NCI-H2171 treated with DMSO at 0.1 percent for 48 hours (cell line): ENCODE measurements around the gene CTSZ.
"Not testable (repeated sequence)": the region's sequence is repeated elsewhere in the genome, so short reads cannot be mapped to it uniquely, and the experiment has no call there.

Source experiments
- DNase-seq: peaks from one replicate; lab custom pipeline; 2025; lab: John Stamatoyannopoulos, UW

CTSZ gene

GRCh38 chr20:59013031-59013951 is 6.2 kb upstream of the CTSZ start:
- no peak for DNase-seq

GRCh38 chr20:59011874-59012157 is 4.8 kb upstream of the CTSZ start:
- not testable (repeated sequence) for DNase-seq

DNA sequence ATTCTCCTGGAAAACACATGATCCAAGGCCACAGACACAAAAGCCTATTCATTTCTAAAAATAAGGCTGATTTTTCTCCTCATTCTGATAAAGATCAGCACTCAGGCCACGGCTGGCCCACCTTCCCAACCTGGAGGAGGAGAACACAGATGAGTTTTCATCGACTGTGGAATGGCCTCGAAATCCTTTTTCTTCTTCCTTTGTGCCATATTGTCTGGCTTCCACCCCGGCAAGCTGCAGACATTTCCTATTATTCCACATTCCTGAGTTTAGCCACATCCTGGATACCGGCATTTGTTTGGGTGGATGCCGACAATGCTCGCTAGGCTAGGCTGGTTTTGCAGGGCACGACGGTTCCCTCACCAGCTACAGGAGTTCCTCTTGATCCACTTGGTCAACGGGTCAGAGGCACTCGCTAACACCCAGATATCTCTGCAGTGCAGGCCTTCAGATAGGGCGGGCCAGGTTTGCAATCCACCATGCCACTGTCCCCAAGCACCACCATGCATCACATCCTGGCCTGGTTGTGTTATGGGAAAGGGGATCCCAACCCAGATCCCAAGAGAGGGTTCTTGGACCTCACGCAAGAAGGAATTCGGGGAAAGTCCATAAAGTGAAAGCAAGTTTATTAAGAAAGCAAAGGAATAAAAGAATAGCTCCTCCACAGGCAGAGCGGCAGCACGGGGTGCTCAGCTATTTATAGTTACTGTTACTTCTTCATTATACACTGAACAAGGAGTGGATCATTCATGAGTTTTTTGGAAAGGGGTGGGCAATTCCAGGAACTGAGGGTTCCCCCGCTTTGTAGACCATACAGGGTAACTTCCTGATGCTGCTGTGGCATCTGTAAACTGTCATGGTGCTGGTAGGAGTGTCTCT is 4.2 kb upstream of the CTSZ start:
- DNase-seq = no peak

DNA sequence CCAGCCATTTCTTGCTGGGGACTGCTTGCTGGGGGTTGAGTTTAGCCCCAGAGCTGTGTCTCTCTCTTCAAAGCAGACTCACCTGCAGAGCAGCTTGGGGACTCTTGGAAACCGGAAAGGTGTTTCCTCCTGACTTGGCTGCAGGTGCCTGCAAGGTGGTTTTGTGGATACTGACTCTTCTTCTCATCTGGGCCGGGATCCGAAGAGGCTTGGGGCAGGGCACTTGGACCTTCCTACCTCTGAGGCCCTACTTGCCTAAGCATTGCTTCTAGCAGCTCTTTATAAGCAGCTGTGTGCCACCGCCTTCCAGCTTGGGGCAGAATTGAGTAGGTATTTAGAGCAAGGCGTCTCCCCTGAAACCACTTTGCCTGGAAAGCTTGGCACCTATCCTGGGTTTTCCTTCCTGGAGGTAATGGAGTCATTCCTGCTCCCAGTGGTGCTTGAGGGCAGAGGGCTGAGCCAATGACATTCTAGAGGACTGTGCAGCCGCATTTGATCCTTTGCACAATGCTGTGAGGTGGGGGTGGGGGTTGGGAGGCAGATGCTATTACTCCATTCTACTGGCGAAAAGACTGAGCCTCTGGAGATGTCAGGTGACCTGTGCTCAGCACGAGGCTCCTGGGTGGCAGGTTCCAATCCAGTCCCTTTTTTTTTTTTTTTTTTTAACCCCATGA is 3.4 kb upstream of the CTSZ start:
- no peak for DNase-seq

DNA sequence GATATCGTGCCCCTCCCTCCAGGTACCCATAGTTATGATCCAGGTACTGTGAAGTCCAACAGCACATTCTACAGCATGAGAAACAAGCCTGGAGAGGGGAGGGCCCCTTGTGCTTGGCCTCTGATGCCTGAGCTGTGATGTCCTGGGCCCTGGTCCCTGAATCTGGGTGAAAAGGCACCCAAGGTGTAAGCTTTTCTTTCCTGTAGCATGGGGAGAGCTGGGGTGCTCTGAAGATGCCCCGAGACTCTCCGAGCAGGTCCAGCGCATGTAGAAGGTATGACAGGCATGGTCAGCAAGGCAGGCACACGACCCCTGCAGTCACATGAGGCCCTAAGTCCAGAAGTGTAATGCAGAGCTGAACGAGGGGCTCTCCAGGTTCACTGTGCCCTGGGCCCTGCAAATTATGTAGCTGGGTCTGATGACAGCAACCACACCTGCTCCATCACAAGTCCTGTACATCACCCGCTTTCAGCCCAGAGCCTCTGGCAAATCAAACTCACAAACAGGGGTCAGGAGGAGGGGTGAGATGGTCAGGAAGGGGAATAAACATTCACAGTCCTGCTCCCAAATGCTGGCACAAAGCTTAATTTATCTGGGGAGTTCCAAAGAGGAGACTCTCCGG is 1.8 kb upstream of the CTSZ start:
- DNase-seq = no peak

DNA sequence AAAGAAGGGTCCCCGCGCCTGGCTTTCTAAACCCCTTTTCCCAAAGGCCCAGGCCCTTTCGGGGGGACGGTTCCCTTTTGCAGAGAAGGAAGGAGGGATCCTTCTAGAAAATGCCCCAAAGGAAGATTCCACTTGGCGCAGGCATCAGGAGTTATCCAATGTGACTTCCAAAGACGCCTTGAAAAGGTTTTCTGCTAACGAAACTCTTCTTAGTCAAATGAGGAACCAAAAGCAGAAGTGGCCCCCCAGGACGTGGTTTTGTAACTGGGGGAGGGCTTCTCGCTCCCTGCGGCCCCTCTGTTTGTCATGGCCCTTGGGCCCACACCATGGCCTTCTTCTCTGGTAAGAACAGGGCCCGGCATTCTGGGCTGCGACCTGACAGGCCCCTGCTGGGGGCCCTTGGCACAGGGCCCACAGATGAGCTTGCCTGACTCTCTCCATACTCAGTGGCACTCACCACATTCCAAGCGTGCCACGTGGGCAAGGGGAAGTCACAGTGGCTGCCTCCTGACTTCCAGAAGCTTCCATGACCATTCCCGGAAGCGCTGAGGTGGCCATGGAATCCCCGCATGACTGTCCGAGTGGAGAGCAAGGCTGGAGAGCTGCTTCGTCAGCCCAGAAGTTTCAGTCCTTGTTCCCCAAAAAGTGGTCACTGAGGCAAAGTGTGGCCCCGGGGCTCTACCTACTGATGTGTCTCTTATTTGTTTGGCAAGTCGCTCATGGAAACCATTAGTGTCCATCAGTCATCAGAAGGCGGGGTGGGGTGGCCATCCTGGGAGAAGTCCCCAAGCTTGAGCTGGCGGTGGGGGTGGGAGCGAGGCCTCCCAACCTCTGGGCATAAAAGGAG is 834 bp upstream of the CTSZ start:
- no peak for DNase-seq

GRCh38 chr20:59006167-59006863 is 739 bp downstream of the CTSZ start:
- no peak for DNase-seq

GRCh38 chr20:59005523-59006166 is 1.4 kb downstream of the CTSZ start:
- no peak for DNase-seq

DNA sequence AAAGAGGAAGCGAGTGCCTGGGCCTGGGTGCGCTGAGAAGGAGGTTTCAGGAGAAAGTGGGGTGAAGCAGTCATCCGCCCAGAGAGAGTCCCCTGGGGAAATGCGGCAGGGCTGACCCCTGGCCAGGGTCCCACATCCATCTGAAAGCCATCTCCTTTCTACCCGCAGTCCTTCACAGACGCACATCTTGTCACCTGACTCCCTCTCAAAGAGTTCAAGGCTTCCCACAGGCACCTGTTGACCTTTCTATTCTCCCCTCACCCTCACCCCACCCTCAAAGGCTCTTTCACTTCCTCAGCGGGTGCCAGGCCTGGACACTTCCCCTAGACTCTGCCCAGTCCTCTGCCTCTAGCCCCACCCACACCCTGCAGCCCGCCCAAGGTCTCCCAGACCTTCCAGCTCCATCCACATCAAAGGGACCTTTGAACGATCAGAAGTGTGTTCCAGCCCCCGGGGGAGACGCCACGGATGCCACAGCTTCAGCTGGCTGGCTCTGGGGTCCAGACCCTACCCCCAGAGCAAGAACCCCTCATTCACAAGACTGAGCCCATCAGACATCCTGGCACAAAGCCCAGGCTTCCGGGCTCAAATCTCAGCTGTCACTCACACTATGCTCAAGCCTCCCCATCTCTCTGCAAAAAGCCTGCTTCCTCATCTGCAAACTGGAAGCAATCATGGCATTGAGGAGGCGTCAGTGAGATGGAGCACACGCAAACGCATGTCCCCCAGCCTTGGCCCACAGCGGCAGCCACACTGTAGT is 2.1 kb downstream of the CTSZ start:
- no peak for DNase-seq

DNA sequence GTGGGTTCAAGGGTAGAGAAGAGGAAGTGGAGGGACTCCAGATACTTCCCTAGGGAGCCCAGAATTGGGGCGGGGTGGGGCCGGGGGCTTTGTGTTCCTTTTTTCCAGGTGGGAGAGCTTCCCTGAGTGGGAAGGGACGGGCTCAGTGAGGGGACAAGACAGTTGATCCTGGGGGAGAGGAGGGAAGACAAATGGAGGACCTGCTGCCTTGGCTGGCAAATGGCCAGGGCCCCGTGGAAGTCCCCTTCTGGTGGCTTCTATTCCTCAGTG is 2.6 kb downstream of the CTSZ start:
- DNase-seq = no peak

- no peak for DNase-seq
Measured at GRCh38 chr20:59003836-59004492, 3.1 kb downstream of the CTSZ start.

GRCh38 chr20:59002874-59003399 is 4.1 kb downstream of the CTSZ start:
- no peak for DNase-seq

DNA sequence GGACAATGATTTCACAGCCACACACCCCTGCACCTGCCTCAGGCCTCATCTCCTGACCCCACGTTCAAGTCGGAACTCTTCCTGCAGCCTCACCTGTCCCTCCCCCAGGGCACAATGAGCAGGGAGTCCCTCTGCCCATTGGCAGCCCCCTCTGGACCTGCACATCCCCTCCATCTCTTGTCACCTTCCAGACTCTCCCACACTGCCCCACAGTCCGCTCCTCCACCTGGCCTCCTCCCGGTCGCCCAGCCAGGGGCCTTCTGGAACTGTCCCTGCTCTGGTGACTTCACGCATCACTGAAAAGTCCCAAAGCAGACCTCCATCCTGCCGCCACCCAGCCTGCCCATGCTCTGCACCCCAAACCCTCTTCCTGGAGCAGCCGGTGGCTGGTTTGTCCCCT is 4.7 kb downstream of the CTSZ start:
- no peak for DNase-seq

DNA sequence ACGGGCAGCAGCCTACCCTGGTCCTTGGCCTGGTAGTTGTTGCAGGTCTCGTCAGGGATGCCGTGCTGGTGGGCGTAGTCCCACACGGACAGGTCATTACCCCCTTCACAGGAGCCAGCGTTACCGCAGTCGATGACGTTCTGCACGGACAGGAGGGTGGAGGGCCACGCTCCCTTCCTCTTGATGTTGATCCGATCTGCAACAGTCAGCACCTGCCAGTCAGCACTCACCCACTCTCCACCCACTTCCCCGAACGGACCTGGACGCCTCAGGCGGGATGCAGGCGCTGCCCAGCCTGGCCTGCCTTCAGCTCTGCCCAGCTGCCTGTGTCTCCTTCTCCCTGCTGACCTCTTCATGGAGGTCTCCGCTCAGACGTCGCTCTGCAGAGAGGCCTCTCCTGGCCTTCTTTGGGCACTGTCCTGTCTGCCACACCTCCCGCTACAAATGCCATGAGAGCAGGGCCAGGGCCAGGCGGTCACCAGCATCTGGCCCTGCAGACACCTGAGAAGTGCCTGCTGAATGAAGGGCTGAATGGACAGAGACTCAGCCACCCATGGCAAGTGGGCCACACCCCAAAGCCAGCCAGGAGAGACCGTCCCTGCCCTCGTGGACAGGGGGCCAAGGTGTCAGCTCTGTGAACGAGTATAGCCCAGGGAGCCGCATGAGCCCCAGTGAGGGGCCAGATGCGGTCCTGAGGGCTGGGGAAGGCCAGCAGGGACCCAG is 5.4 kb downstream of the CTSZ start:
- no peak for DNase-seq

- DNase-seq = no peak
Measured at GRCh38 chr20:59001068-59001448, 6.0 kb downstream of the CTSZ start.

GRCh38 chr20:59000326-59000725 is 6.7 kb downstream of the CTSZ start:
- DNase-seq = no peak

DNA sequence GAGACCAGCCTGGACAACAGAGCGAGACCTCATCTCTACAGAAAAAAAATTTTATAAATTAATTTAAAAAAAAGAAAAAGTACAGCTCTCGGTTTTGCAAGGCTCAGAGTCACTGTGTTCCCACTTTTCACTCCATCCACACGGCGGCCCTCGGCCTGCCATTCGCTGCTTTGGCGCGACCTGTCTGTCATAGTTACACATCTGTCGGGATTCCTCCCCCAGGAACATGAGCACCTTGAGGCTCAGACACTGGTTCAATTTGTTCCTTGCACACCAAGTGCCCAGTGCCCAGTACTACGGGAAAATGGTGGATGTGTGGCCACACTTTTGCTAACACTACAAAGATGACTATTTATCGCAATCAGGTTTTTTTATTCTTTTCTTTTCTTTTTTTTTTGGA is 8.4 kb downstream of the CTSZ start:
- no peak for DNase-seq

GRCh38 chr20:58997141-58997770 is 9.8 kb downstream of the CTSZ start:
- no peak for DNase-seq
